Peyer's patch (tissue), 4 donors: ENCODE data around the gene SNX8. TPM values are rescaled to one million over a fixed set of nuclear protein-coding genes. Genes with fewer than 3 reads are reported as not detected.
"Not testable (repeated sequence)": the region's sequence is repeated elsewhere in the genome, so short reads cannot be mapped to it uniquely, and the experiment has no call there.

Experiments used
- DNase-seq, 3 donors: peaks; one replicate each; pipeline ENCODE4 v3.0.0-alpha.2; 2017 to 2019
- H3K27ac ChIP-seq, 4 donors: fragments of 200-600 bp; sonication (generic); one replicate each; pipeline ENCODE4 v1.5.1; 2016 to 2019
- H3K27me3 ChIP-seq, 2 donors: fragments of 200-600 bp; sonication (generic); one replicate each; pipeline ENCODE4 v1.5.1; 2019
- H3K36me3 ChIP-seq, 3 donors: fragments of 200-600 bp; sonication (generic); one replicate each; pipeline ENCODE4 v1.5.1; 2016 to 2019
- H3K4me1 ChIP-seq, 4 donors: fragments of 200-600 bp; sonication (generic); one replicate each; pipeline ENCODE4 v1.5.1; 2016 to 2019
- H3K4me3 ChIP-seq, 4 donors: fragments of 200-600 bp; sonication (generic); 1 replicate in 3 of 4; 2 replicates in 1 of 4; pipeline ENCODE4 v1.5.1; 2016 to 2019; ENCODE audit warnings: mild to moderate bottlenecking in 1 of 4
- H3K9me3 ChIP-seq, 4 donors: fragments of 200-600 bp; sonication (generic); one replicate each; pipeline ENCODE4 v1.5.1; 2016 to 2019; ENCODE audit warnings: mild to moderate bottlenecking in 1 of 4
- CTCF ChIP-seq, 6 experiments: fragments of 450-650 bp in 4 of 6; fragments of 200-600 bp in 2 of 6; sonication (generic) in 1 of 6; IDR thresholded peaks; one replicate each; pipeline ENCODE4 v1.5.1; 2017 to 2019; ENCODE audit warnings: antibody characterized with exemption in 6 of 6, mild to moderate bottlenecking in 3 of 6, moderate library complexity in 1 of 6
- POLR2A ChIP-seq, 2 donors: fragments of 450-650 bp; IDR thresholded peaks; one replicate each; pipeline ENCODE4 v1.5.1; 2017; ENCODE audit warnings: antibody characterized with exemption in 2 of 2, mild to moderate bottlenecking in 2 of 2, moderate library complexity in 2 of 2
- total RNA-seq, 4 donors: library from RNA; depleted of rRNA; stranded (reverse); fragments of >200 nt; gene quantifications; one replicate each; pipeline ENCODE4 v1.1.0, GENCODE V29; 2016

Gene SNX8
- total RNA-seq, 4 donors from 2014 or later = 10.5 to 38.8 (median 19.2) TPM

GRCh38 chr7:2312267-2312929, 1.8 kb downstream of the SNX8 start:
- peak in 1 of 3 donors; percentile 49 for DNase-seq
- TF ChIP-seq CTCF (IDR thresholded peaks at IDR 0.05) (no peak), POLR2A (IDR thresholded peaks at IDR 0.05) (no peak)
- H3K4me3 ChIP-seq = peak overlapping the region in 1 of 4 donors; percentile 7
- no peaks in the 10 kb centered on the region for H3K9me3 ChIP-seq
- no peaks in the 10 kb centered on the region for H3K27me3 ChIP-seq
- peaks cover 0 to 13% (median 8%) of the 10 kb centered on the region in 4 donors for H3K4me1 ChIP-seq
- peak overlapping the region in 1 of 4 donors; percentile 55 for H3K27ac ChIP-seq
- H3K36me3 ChIP-seq = no peaks in the 10 kb centered on the region

GRCh38 chr7:2309889-2310331, 4.3 kb downstream of the SNX8 start:
- TF ChIP-seq POLR2A (IDR thresholded peaks at IDR 0.05) (no peak), CTCF (IDR thresholded peaks at IDR 0.05) (no peak)
- Histone ChIP-seq H3K9me3 (no peaks in the 10 kb centered on the region), H3K36me3 (no peaks in the 10 kb centered on the region), H3K27me3 (no peaks in the 10 kb centered on the region), H3K4me1 (peaks cover 0 to 13% (median 8%) of the 10 kb centered on the region in 4 donors), H3K27ac (no peak overlapping the region), H3K4me3 (no peak overlapping the region)
- DNase-seq = no peak

GRCh38 chr7:2307690-2308107, 6.5 kb downstream of the SNX8 start:
- TF ChIP-seq POLR2A (IDR thresholded peaks at IDR 0.05) = no peak
- no peak for TF ChIP-seq CTCF (IDR thresholded peaks at IDR 0.05)
- peak in 2 of 3 donors; percentile 39 to 48 for DNase-seq
- H3K36me3 ChIP-seq = no peaks in the 10 kb centered on the region
- no peaks in the 10 kb centered on the region for H3K9me3 ChIP-seq
- no peaks in the 10 kb centered on the region for H3K27me3 ChIP-seq
- peak overlapping the region in 1 of 4 donors; percentile 62 for H3K27ac ChIP-seq
- H3K4me3 ChIP-seq = peak overlapping the region in 1 of 4 donors; percentile 14
- H3K4me1 ChIP-seq = peaks cover 0 to 5% (median 0%) of the 10 kb centered on the region in 4 donors

GRCh38 chr7:2306688-2307087, 7.6 kb downstream of the SNX8 start:
- Histone ChIP-seq H3K4me3 (no peak overlapping the region), H3K9me3 (no peaks in the 10 kb centered on the region), H3K27me3 (no peaks in the 10 kb centered on the region), H3K4me1 (peaks cover 0 to 5% (median 0%) of the 10 kb centered on the region in 4 donors), H3K27ac (no peak overlapping the region), H3K36me3 (no peaks in the 10 kb centered on the region)
- no peak for TF ChIP-seq POLR2A (IDR thresholded peaks at IDR 0.05)
- DNase-seq = no peak

- H3K4me1 ChIP-seq, DNase-seq, H3K27me3 ChIP-seq, H3K9me3 ChIP-seq, H3K36me3 ChIP-seq, H3K4me3 ChIP-seq: not testable (repeated sequence)
- peak overlapping the region in 1 of 4 donors; percentile 10 for H3K27ac ChIP-seq
Measured at GRCh38 chr7:2305258-2305657, 9.0 kb downstream of the SNX8 start.

- not testable (repeated sequence) for H3K4me3 ChIP-seq, H3K27ac ChIP-seq, H3K9me3 ChIP-seq, H3K27me3 ChIP-seq, H3K4me1 ChIP-seq, H3K36me3 ChIP-seq, DNase-seq
Measured at GRCh38 chr7:2303520-2303919, 10.7 kb downstream of the SNX8 start.

- H3K9me3 ChIP-seq, H3K27me3 ChIP-seq, H3K4me3 ChIP-seq, H3K27ac ChIP-seq, H3K4me1 ChIP-seq, H3K36me3 ChIP-seq, DNase-seq: not testable (repeated sequence)
Measured at GRCh38 chr7:2302743-2303397, 11.4 kb downstream of the SNX8 start.
